ENCODE measurements around the gene MRPL50.
"Not testable (repeated sequence)": the region's sequence is repeated elsewhere in the genome, so short reads cannot be mapped to it uniquely, and the experiment has no call there.

Gene MRPL50

DNA sequence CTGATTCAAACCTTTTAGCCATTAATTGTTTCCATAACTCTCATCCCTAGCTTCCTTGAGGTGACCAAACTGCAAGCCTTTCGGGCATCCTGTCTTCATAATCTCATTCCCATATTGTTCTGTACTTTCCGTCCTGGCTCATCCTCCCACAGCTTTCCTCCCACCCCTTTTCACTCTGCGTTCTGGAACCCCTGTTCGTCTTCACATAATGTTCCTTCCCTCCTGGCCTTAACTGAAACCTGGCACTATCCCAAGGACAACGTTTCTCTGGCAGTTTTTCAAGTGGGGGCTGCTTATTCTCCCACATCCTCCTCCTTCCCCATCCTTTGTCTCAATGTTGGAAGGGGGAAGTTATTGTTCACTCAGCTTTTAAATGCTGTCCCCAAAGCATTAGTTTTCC is 1.7 kb upstream of the MRPL50 start:
- Histone ChIP-seq H3K9me3 (ENCODE audit: control insufficient read depth, low read length) (peaks cover 2% of the 10 kb centered on the region), H3K4me1 (ENCODE audit: control insufficient read depth, insufficient read depth, low read length, poor library complexity, severe bottlenecking) (peaks cover 22% of the 10 kb centered on the region), H3K36me3 (ENCODE audit: control insufficient read depth, insufficient read depth, low read length) (peaks cover 43% of the 10 kb centered on the region), H3K4me3 (ENCODE audit: insufficient read depth, low read depth, low read length, poor library complexity, severe bottlenecking) (no peak overlapping the region), H3K27me3 (replicated peaks; ENCODE audit: control insufficient read depth, insufficient read depth, low read length, poor library complexity, severe bottlenecking) (no peaks in the 10 kb centered on the region), H3K27ac (ENCODE audit: insufficient read depth, low read length, poor library complexity, severe bottlenecking) (no peak overlapping the region)
- DNase-seq, result no peak

DNA sequence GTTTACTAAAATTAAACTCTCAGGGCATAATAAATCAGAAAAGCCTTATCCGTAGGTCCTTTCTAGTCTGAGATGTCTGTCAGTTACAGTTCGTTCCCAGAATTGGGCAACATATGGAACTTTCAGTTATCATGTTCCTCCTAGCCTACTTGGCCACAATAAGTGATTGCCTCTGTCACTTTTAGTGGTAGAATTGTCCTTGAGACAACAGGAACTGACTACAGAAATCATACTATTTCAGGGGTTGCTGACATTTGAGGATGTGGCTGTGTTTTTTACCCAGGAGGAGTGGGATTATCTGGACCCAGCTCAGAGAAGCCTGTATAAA is 1.2 kb upstream of the MRPL50 start:
- Histone ChIP-seq H3K27me3 (replicated peaks; ENCODE audit: control insufficient read depth, insufficient read depth, low read length, poor library complexity, severe bottlenecking) (no peaks in the 10 kb centered on the region), H3K4me3 (ENCODE audit: insufficient read depth, low read depth, low read length, poor library complexity, severe bottlenecking) (peak overlapping the region; percentile 58), H3K9me3 (ENCODE audit: control insufficient read depth, low read length) (no peaks in the 10 kb centered on the region), H3K27ac (ENCODE audit: insufficient read depth, low read length, poor library complexity, severe bottlenecking) (no peak overlapping the region), H3K4me1 (ENCODE audit: control insufficient read depth, insufficient read depth, low read length, poor library complexity, severe bottlenecking) (peaks cover 22% of the 10 kb centered on the region), H3K36me3 (ENCODE audit: control insufficient read depth, insufficient read depth, low read length) (peaks cover 38% of the 10 kb centered on the region)
- no peak for DNase-seq

DNA sequence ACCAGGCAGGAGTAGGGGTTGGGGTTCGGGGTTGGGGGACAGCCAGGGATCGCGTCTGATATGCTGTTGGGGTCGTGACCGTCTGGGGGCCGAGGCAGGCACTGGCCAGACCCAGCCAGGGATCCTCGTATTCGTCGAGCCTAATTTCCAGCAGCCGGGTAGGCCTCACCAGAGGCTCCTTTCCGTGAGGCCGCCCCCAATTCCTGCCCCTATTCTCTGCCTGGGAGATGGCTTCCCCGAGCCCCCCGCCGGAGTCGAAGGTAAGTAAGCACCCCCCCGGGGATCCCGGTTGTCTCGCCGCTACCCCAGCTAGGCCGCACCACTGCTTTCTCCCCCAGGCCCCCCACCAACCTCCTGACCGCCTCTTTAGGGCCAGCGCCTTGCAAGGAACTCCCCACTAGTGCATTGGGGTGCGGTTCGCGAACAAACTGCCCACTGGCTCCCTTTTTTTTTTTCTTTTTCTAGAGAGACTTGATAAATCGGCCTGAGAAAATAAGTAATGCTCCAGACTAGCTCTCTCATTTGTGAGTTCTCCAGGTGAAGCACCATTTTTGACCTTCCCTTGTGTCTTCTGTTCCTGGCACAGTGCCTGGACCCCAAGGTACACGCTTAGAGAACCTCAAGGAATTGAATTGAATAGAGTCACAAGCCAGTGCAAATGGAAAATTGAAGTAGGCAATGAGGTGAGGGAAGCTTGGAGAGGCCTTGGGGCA is 668 bp upstream of the MRPL50 start:
- no peaks in the 10 kb centered on the region for H3K9me3 ChIP-seq (ENCODE audit: control insufficient read depth, low read length)
- DNase-seq, result no peak
- H3K4me1 ChIP-seq (ENCODE audit: control insufficient read depth, insufficient read depth, low read length, poor library complexity, severe bottlenecking), result peaks cover 22% of the 10 kb centered on the region

DNA sequence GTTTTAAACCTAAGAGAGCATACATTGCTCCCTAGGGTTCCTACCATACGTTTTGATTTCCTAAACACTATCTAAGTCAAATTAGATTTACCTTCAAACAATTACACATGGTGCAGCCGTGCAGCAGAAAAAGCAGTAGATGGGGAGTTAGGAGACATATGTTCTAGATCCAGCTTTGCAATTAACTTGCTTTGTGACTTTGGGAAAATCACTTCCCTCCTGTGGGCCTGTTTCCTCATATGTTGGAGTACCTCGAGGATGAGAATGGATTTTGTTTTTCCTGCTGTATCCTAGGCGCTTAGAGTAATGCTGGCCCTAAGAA is 711 bp downstream of the MRPL50 start:
- Histone ChIP-seq H3K4me3 (ENCODE audit: insufficient read depth, low read depth, low read length, poor library complexity, severe bottlenecking) (peak overlapping the region; percentile 77), H3K9me3 (ENCODE audit: control insufficient read depth, low read length) (no peaks in the 10 kb centered on the region), H3K36me3 (ENCODE audit: control insufficient read depth, insufficient read depth, low read length) (peaks cover 20% of the 10 kb centered on the region), H3K4me1 (ENCODE audit: control insufficient read depth, insufficient read depth, low read length, poor library complexity, severe bottlenecking) (peaks cover 22% of the 10 kb centered on the region), H3K27me3 (replicated peaks; ENCODE audit: control insufficient read depth, insufficient read depth, low read length, poor library complexity, severe bottlenecking) (no peaks in the 10 kb centered on the region), H3K27ac (ENCODE audit: insufficient read depth, low read length, poor library complexity, severe bottlenecking) (peak overlapping the region; percentile 92)
- no peak for DNase-seq

More for the DNA sequence above, 668 bp upstream of the MRPL50 start:
- Histone ChIP-seq H3K27ac (ENCODE audit: insufficient read depth, low read length, poor library complexity, severe bottlenecking) (peak overlapping the region; percentile 75), H3K4me3 (ENCODE audit: insufficient read depth, low read depth, low read length, poor library complexity, severe bottlenecking) (peak overlapping the region; percentile 58), H3K27me3 (replicated peaks; ENCODE audit: control insufficient read depth, insufficient read depth, low read length, poor library complexity, severe bottlenecking) (no peaks in the 10 kb centered on the region), H3K36me3 (ENCODE audit: control insufficient read depth, insufficient read depth, low read length) (peaks cover 33% of the 10 kb centered on the region)

DNA sequence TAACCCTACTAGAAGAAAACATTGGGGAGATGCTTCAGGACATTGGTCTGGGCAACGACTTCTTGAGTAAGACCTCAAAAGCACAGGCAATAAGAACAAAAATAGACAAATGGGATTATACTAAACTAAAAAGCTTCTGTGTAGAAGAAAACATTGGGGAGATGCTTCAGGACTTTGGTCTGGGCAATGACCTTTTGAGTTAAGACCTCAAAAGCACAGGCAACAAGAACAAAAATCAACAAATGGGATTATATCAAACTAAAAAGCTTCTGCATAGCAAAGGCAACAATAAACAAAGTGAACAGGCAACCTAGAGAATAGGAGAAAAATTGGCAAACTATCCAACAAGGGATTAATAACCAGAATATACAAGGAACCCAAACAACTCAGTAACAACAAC is 3.7 kb downstream of the MRPL50 start:
- Histone ChIP-seq H3K4me1 (ENCODE audit: control insufficient read depth, insufficient read depth, low read length, poor library complexity, severe bottlenecking) (peaks cover 20% of the 10 kb centered on the region), H3K27me3 (replicated peaks; ENCODE audit: control insufficient read depth, insufficient read depth, low read length, poor library complexity, severe bottlenecking) (no peaks in the 10 kb centered on the region), H3K4me3 (ENCODE audit: insufficient read depth, low read depth, low read length, poor library complexity, severe bottlenecking) (no peak overlapping the region), H3K36me3 (ENCODE audit: control insufficient read depth, insufficient read depth, low read length) (peaks cover 11% of the 10 kb centered on the region), H3K9me3 (ENCODE audit: control insufficient read depth, low read length) (no peaks in the 10 kb centered on the region), H3K27ac (ENCODE audit: insufficient read depth, low read length, poor library complexity, severe bottlenecking) (no peak overlapping the region)
- no peak for DNase-seq

DNA sequence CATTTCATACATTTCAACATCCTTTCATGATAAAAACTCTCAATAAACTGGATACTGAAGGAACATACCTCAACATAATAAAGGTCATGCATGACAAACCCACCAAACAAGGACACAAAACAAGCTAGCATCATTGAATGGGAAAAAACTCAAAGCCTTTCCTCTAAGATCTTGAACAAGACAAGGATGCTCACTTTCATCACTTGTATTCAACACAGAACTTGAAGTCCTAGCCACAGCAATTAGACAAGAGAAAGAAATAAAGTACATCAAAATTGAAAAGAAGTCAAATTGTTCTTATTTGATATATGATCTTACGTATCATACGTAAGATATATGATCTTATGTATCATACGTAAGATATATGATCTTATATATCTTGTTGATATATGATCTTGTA is 5.3 kb downstream of the MRPL50 start:
- Histone ChIP-seq H3K9me3 (ENCODE audit: control insufficient read depth, low read length) (no peaks in the 10 kb centered on the region), H3K4me1 (ENCODE audit: control insufficient read depth, insufficient read depth, low read length, poor library complexity, severe bottlenecking) (peaks cover 12% of the 10 kb centered on the region), H3K36me3 (ENCODE audit: control insufficient read depth, insufficient read depth, low read length) (peaks cover 16% of the 10 kb centered on the region), H3K27ac (ENCODE audit: insufficient read depth, low read length, poor library complexity, severe bottlenecking) (no peak overlapping the region), H3K27me3 (replicated peaks; ENCODE audit: control insufficient read depth, insufficient read depth, low read length, poor library complexity, severe bottlenecking) (no peaks in the 10 kb centered on the region), H3K4me3 (ENCODE audit: insufficient read depth, low read depth, low read length, poor library complexity, severe bottlenecking) (no peak overlapping the region)
- DNase-seq, result no peak

DNA sequence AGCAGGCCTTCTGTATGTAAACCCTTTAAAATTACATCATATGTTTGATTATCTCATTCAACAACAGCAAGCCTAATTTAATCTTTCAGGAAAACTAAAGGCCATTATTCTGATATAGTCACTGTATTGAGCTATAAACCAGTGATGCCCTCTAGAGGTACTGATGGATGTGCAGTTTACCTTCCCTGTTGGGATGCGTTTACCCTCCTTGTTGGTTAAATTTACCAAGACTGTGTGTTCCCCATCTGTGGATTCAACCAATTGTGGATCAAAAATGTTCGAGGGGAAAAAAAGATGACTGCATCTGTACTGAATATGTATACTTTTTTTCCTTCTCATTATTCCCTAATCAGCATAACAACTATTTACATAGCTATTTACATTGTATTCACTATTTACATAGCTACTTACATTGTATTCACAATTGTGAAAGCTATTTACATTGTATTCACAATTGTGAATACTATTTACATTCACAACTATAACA is 9.9 kb downstream of the MRPL50 start:
- H3K9me3 ChIP-seq (ENCODE audit: control insufficient read depth, low read length), result no peaks in the 10 kb centered on the region
- no peak for DNase-seq
- H3K4me3 ChIP-seq (ENCODE audit: insufficient read depth, low read depth, low read length, poor library complexity, severe bottlenecking), result no peak overlapping the region
- no peak overlapping the region for H3K27ac ChIP-seq (ENCODE audit: insufficient read depth, low read length, poor library complexity, severe bottlenecking)
- no peaks in the 10 kb centered on the region for H3K27me3 ChIP-seq (replicated peaks; ENCODE audit: control insufficient read depth, insufficient read depth, low read length, poor library complexity, severe bottlenecking)
- peaks cover 16% of the 10 kb centered on the region for H3K36me3 ChIP-seq (ENCODE audit: control insufficient read depth, insufficient read depth, low read length)
- no peaks in the 10 kb centered on the region for H3K4me1 ChIP-seq (ENCODE audit: control insufficient read depth, insufficient read depth, low read length, poor library complexity, severe bottlenecking)

DNA sequence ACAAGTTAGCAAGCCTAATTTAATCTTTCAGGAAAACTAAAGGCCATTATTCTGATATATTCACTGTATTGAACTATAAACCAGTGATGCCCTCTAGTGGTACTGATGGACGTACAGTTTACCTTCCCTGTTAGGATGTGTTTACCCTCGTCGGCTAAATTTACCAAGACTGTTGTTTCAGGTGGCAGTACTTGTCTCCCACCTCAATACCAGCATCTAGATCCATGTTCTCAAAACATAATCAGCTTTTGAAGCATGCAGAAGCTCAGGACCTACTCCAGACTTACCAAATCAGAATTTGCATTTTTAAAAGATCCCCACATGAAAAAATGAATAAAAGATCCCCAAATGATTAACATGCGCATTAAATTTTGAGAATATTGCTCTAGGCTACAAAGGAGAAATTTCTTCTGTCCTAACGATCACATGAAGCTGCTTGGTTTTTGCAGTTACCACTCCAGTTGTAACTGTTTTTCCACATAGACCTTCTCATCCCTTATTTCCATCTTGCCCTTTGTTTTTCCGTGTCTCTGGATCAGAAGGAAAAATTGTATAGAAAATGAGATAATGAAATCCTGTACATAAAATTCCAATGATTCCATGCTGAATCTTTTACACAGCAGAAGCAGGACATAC is 10.4 kb downstream of the MRPL50 start:
- peaks cover 16% of the 10 kb centered on the region for H3K36me3 ChIP-seq (ENCODE audit: control insufficient read depth, insufficient read depth, low read length)
- DNase-seq, result no peak
- no peak overlapping the region for H3K27ac ChIP-seq (ENCODE audit: insufficient read depth, low read length, poor library complexity, severe bottlenecking)
- H3K9me3 ChIP-seq (ENCODE audit: control insufficient read depth, low read length), result no peaks in the 10 kb centered on the region
- no peaks in the 10 kb centered on the region for H3K27me3 ChIP-seq (replicated peaks; ENCODE audit: control insufficient read depth, insufficient read depth, low read length, poor library complexity, severe bottlenecking)
- no peak overlapping the region for H3K4me3 ChIP-seq (ENCODE audit: insufficient read depth, low read depth, low read length, poor library complexity, severe bottlenecking)
- H3K4me1 ChIP-seq (ENCODE audit: control insufficient read depth, insufficient read depth, low read length, poor library complexity, severe bottlenecking), result no peaks in the 10 kb centered on the region

DNA sequence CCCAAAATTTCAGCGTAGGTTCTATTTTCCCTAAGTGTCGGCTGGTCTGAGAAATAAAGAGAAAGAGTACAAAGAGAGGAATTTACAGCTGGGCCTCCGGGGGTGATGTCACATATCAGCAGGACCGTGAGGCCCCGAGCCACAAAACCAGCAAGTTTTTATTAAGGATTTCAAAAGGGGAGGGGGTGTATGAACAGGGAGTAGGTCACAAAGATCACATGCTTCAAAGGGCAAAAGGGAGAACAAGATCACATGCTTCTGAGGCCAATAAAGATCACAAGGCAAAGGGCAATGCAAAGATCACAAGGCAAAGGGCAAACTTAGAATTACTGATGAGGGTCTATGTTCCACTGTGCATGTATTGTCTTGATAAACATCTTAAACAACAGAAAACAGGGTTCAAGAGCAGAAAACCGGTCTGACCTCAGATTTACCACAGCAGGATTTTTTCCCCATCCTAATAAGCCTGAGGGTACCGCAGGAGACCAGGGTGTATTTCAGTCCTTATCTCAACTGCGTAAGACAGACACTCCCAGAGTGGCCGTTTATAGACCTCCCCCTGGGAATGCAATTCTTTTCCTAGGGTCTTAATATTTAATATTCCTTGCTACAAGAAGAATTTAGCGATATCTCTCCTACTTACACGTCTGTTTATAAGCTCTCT is 13.4 kb downstream of the MRPL50 start, which contains the start of gene BAAT:
Gene BAAT (minus strand): TSS at position 134 of the 664 bp plus-strand sequence. CDS start 13,602 bp downstream, outside the sequence.
- H3K27me3 ChIP-seq (replicated peaks; ENCODE audit: control insufficient read depth, insufficient read depth, low read length, poor library complexity, severe bottlenecking); DNase-seq; H3K27ac ChIP-seq (ENCODE audit: insufficient read depth, low read length, poor library complexity, severe bottlenecking); H3K36me3 ChIP-seq (ENCODE audit: control insufficient read depth, insufficient read depth, low read length); H3K4me3 ChIP-seq (ENCODE audit: insufficient read depth, low read depth, low read length, poor library complexity, severe bottlenecking); H3K9me3 ChIP-seq (ENCODE audit: control insufficient read depth, low read length); H3K4me1 ChIP-seq (ENCODE audit: control insufficient read depth, insufficient read depth, low read length, poor library complexity, severe bottlenecking): not testable (repeated sequence)

DNA sequence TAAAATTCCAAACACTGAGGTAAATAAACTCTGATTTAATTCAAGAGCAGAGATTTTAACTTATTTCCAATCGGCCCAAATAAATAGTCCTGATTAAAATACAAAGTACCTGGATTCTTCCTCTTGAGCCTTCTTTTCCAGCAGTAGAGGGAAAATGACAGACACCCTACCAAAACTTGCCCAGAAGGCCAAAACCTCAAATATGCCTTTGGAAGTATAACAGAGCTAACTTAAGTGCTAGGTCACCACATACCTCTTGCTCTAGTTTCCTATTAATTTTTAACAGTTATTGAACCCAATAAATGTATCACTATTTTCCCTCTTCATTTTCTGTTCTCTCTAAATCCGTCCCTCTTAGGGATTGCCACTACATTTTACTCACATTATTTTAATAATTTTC is 15.1 kb downstream of the MRPL50 start:
- DNase-seq, result no peak
- Histone ChIP-seq H3K4me1 (ENCODE audit: control insufficient read depth, insufficient read depth, low read length, poor library complexity, severe bottlenecking) (no peaks in the 10 kb centered on the region), H3K9me3 (ENCODE audit: control insufficient read depth, low read length) (no peaks in the 10 kb centered on the region), H3K36me3 (ENCODE audit: control insufficient read depth, insufficient read depth, low read length) (no peaks in the 10 kb centered on the region), H3K27me3 (replicated peaks; ENCODE audit: control insufficient read depth, insufficient read depth, low read length, poor library complexity, severe bottlenecking) (no peaks in the 10 kb centered on the region), H3K27ac (ENCODE audit: insufficient read depth, low read length, poor library complexity, severe bottlenecking) (no peak overlapping the region), H3K4me3 (ENCODE audit: insufficient read depth, low read depth, low read length, poor library complexity, severe bottlenecking) (no peak overlapping the region)

Data from effector memory CD4-positive, alpha-beta T cell (primary cell).